Testis (tissue), 3 donors: ENCODE data around the gene LGALSL. TPM values are rescaled to one million over a fixed set of nuclear protein-coding genes. Genes with fewer than 3 reads are reported as not detected.

ENCODE experiments used
- DNase-seq: peaks from one replicate; pipeline ENCODE4 v3.0.0-alpha.2; 2019
- H3K27ac ChIP-seq, 2 donors: fragments of 200-600 bp; sonication (generic); one replicate each; pipeline ENCODE4 v1.5.1; 2019
- H3K27me3 ChIP-seq: fragments of 200-600 bp; sonication (generic); one replicate; pipeline ENCODE4 v1.5.1; 2019
- H3K36me3 ChIP-seq: fragments of 200-600 bp; sonication (generic); one replicate; pipeline ENCODE4 v1.5.1; 2017; ENCODE audit warnings: low read depth; ENCODE audit errors: missing control alignments
- H3K4me1 ChIP-seq: fragments of 200-600 bp; sonication (generic); one replicate; pipeline ENCODE4 v1.5.1; 2019
- H3K4me3 ChIP-seq, 2 donors: fragments of 200-600 bp; sonication (generic); one replicate each; pipeline ENCODE4 v1.5.1; 2017 to 2019
- H3K9me3 ChIP-seq: fragments of 200-600 bp; sonication (generic); one replicate; pipeline ENCODE4 v1.5.1; 2017
- POLR2A ChIP-seq: fragments of 450-650 bp; IDR thresholded peaks from one replicate; pipeline ENCODE4 v1.6.1; 2017; ENCODE audit warnings: antibody characterized with exemption, mild to moderate bottlenecking, moderate library complexity
- WGBS, 2 donors: methylation state at CpG; one replicate each; pipeline ENCODE4 v1.1.5; 2018; 5-methylcytosine and 5-hydroxymethylcytosine counted together
- intact Hi-C: fragments of 100-400 bp; cut with DNase I; formaldehyde crosslinking; loops from one replicate; pipeline ENCODE4 v1.15.1; 2023; ENCODE audit warnings: low total_unique reads
- polyA plus RNA-seq: library from polyadenylated mRNA; stranded (reverse); fragments of 350-450 nt; fragmentation: Illumina TruSeq; extraction: RNeasy Lipid Tissue Mini Kit (QIAGEN cat#74804); gene quantifications from one replicate; pipeline ENCODE4 v1.2.3, GENCODE V29; 2014; ENCODE audit warnings: low read depth, low replicate concordance; ENCODE audit not compliant: insufficient read depth
- total RNA-seq, 2 donors: library from RNA; depleted of rRNA; stranded (reverse); fragments of >200 nt; gene quantifications; one replicate each; pipeline ENCODE4 v1.2.3, GENCODE V29; 2016
- TF ChIP-seq, protein P1 (sequence below), 3 experiments: fragments of 450-650 bp in 2 of 3; fragments of 200-600 bp in 1 of 3; sonication (generic) in 1 of 3; IDR thresholded peaks; one replicate each; pipeline ENCODE4 v1.5.1; 2016 to 2019; ENCODE audit warnings: antibody characterized with exemption in 3 of 3, mild to moderate bottlenecking in 2 of 3, moderate library complexity in 1 of 3

The LGALSL gene
- total and polyA plus RNA-seq, 3 donors from 2014 or later = 10.8 to 13.4 (median 11.3) TPM

DNA sequence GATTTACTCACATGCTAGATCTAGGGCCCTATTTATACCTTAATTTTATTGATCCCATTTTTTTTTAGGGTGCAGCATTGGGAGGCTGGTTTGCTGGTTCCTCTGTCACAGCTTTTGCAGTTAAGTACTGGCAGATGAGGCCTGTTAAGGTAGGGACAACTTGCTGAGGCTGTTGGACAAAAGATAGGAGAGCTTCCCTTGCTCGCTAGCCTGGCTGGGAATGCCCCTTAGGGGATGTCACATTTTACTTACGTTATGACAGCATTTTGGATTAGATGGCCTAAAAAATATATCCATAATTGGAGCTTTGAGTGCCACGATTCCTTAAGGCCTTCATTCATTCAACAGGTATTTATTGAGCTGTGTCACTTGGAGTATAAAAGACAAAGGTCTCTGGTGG, 8.2 kb downstream of the LGALSL start:
- Histone ChIP-seq H3K4me1 (no peaks in the 10 kb centered on the region), H3K36me3 (no peaks in the 10 kb centered on the region), H3K27me3 (no peaks in the 10 kb centered on the region), H3K9me3 (no peaks in the 10 kb centered on the region), H3K27ac (no peak overlapping the region), H3K4me3 (no peak overlapping the region)
- TF ChIP-seq, protein P1, sequence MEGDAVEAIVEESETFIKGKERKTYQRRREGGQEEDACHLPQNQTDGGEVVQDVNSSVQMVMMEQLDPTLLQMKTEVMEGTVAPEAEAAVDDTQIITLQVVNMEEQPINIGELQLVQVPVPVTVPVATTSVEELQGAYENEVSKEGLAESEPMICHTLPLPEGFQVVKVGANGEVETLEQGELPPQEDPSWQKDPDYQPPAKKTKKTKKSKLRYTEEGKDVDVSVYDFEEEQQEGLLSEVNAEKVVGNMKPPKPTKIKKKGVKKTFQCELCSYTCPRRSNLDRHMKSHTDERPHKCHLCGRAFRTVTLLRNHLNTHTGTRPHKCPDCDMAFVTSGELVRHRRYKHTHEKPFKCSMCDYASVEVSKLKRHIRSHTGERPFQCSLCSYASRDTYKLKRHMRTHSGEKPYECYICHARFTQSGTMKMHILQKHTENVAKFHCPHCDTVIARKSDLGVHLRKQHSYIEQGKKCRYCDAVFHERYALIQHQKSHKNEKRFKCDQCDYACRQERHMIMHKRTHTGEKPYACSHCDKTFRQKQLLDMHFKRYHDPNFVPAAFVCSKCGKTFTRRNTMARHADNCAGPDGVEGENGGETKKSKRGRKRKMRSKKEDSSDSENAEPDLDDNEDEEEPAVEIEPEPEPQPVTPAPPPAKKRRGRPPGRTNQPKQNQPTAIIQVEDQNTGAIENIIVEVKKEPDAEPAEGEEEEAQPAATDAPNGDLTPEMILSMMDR (IDR thresholded peaks at IDR 0.05) = no peak
- intact Hi-C loops = no loop called here
- DNase-seq = no peak
- 96 to 100% methylated on average over 3 of the region's 3 CpGs for WGBS, 2 donors

DNA sequence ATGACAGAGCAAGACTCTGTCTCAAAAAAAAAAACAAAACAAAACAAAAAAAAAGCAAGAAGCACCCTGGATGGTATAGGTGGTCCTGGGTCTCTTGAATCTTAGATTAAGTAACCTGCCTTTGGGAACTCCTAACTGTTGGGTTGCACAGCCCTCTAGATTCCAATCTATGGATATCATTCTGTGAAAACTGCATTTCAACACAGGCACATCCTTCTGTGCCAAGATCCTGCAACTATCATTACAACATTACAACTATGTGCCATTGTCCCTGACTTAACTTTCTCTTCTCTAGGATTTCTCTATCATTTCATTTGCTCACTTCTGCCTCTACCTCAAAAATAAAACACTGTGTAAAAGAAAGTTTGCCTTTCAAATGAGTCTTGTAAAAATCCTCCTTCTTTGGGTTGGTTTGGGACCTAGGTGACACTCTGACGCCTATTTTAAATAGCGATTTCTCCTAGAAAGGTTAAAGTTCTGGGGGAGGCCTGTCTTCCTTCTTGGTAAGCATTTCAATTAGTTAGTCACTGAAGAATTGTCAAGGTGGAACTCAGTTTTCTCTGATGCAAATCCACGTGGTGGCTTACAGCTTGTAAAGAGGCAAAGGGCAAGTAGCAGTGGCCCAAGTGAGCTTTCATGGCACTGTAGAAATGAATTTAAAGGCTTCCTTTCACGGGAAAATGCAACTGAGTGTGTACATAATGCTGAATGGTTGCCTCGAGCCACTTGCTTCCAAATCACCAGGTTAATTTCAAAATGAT, 9.2 kb downstream of the LGALSL start:
- 68 to 88% methylated on average over 5 of the region's 5 CpGs for WGBS, 2 donors
- DNase-seq = no peak
- H3K4me1 ChIP-seq = no peaks in the 10 kb centered on the region
- H3K27me3 ChIP-seq = no peaks in the 10 kb centered on the region
- TF ChIP-seq, protein P1 (IDR thresholded peaks at IDR 0.05) = no peak
- TF ChIP-seq POLR2A = no peak
- intact Hi-C loops = no loop called here
- H3K36me3 ChIP-seq = no peaks in the 10 kb centered on the region
- H3K9me3 ChIP-seq = no peaks in the 10 kb centered on the region
- H3K4me3 ChIP-seq = no peak overlapping the region
- no peak overlapping the region for H3K27ac ChIP-seq

DNA sequence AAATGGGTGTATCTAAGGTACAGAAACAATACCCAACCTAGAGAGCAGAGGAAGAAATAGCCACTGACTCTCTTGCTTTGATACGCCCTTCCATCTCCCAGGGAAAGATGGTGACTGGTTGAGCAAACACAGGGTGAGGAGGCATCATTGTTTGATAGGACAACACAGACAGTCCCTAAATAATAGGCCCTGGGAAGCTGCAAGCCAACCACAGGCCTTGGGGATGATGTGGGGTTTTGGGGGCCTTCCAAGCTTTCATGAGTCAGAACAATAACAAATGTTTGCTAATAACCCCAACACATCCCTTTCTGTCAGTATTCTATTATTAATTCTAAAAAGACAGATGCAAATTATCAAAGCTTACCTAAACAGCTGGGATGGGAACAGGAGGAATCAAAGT, 9.8 kb downstream of the LGALSL start:
- no peaks in the 10 kb centered on the region for H3K4me1 ChIP-seq
- no peak for TF ChIP-seq POLR2A
- TF ChIP-seq, protein P1 (IDR thresholded peaks at IDR 0.05) = no peak

DNA sequence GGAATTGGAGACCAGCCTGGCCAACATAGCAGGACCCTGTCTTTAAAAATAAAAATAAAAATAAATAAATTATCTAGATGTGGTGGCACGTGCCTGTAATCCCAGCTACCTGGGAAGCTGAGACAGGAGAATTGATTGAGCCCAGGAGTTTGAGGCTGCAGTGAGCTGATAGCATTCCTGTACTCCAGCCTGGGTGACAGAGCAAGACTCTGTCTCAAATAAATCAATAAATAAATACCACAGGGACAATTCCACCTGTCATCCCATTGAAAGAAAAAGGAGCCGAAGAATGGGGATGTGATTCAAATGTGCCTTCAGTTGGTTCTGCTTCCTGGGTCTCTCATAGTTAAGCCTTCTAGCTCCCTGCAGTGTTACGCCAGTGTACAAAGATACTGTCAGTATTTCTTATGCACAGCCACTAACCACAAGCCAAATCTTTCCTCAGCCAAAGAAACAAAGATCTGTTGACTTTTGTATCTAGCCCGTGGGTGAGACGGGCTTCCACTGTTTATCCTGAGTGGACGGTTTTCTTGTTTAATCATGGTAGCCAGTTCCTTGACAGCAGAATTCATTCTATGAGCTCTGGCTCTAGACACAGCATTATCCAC, 12.6 kb downstream of the LGALSL start:
- Histone ChIP-seq H3K4me3 (no peak overlapping the region), H3K36me3 (no peaks in the 10 kb centered on the region), H3K9me3 (no peaks in the 10 kb centered on the region), H3K27ac (no peak overlapping the region), H3K4me1 (no peaks in the 10 kb centered on the region), H3K27me3 (no peaks in the 10 kb centered on the region)
- no peak for TF ChIP-seq POLR2A
- TF ChIP-seq, protein P1 (IDR thresholded peaks at IDR 0.05) = no peak
- 74 to 78% methylated on average over 6 of the region's 6 CpGs for WGBS, 2 donors
- no peak for DNase-seq
- intact Hi-C loops = no loop called here

More for the DNA sequence above, 9.8 kb downstream of the LGALSL start:
- intact Hi-C loops = no loop called here
- no peak overlapping the region for H3K4me3 ChIP-seq
- H3K36me3 ChIP-seq = no peaks in the 10 kb centered on the region
- no peaks in the 10 kb centered on the region for H3K9me3 ChIP-seq
- no peaks in the 10 kb centered on the region for H3K27me3 ChIP-seq
- no peak overlapping the region for H3K27ac ChIP-seq
- DNase-seq = no peak
- WGBS, 2 donors = 88 to 100% methylated on average over 1 of the region's 1 CpG
